ENCODE data around the gene AQP12A. TPM values are rescaled to one million over a fixed set of nuclear protein-coding genes. Genes with fewer than 3 reads are reported as not detected.
A peak's percentile ranks its signal among the peaks of the same experiment; 100 is the strongest.
"Not testable (repeated sequence)": the region's sequence is repeated elsewhere in the genome, so short reads cannot be mapped to it uniquely, and the experiment has no call there.

The AQP12A gene
- polyA plus RNA-seq (2013, experiment 1 of 2), result 0.10 TPM
- not detected for polyA plus RNA-seq (2013, experiment 2 of 2)

GRCh38 chr2:240691631-240692420 is at the start of gene AQP12A:
TSS of gene AQP12A (plus strand) at chr2:240691866. CDS start at chr2:240691914, 48 bp downstream.
- H4K91ac ChIP-seq (ENCODE audit: low read depth, low read length, poor library complexity); H3K4me3 ChIP-seq (ENCODE audit: low read length in 2 of 2); H2BK120ac ChIP-seq (ENCODE audit: low read depth, low read length); H3K14ac ChIP-seq (ENCODE audit: low read length); H3K4ac ChIP-seq (ENCODE audit: low read length); H3K79me1 ChIP-seq (ENCODE audit: low read depth, low read length); H3K4me2 ChIP-seq (ENCODE audit: insufficient read depth, low read length, poor library complexity, severe bottlenecking); DNase-seq (ENCODE audit: low spot score); H2BK15ac ChIP-seq (ENCODE audit: low read length); H2AFZ ChIP-seq (ENCODE audit: low read length); H3K18ac ChIP-seq (ENCODE audit: low read length); H3K9me3 ChIP-seq (replicated peaks in 1 of 2; ENCODE audit: control insufficient read depth in 2 of 2, insufficient read depth in 1 of 2, low read depth in 1 of 2, low read length in 2 of 2); H3K36me3 ChIP-seq (replicated peaks in 1 of 2; ENCODE audit: control insufficient read depth in 2 of 2, insufficient read depth in 2 of 2, low read length in 2 of 2); H3K9ac ChIP-seq (ENCODE audit: low read depth, low read length, poor library complexity); H2AK5ac ChIP-seq (ENCODE audit: low read depth, low read length); H2BK5ac ChIP-seq (ENCODE audit: low read length); H3K23ac ChIP-seq (ENCODE audit: low read depth, low read length, poor library complexity); H2BK12ac ChIP-seq (ENCODE audit: low read length); H3K27ac ChIP-seq (replicated peaks; ENCODE audit: low read length); H3K4me1 ChIP-seq (ENCODE audit: control insufficient read depth in 2 of 2, insufficient read depth in 1 of 2, low read depth in 1 of 2, low read length in 2 of 2); H4K8ac ChIP-seq (ENCODE audit: low read depth, low read length): not testable (repeated sequence)
- no CpG with 5 or more reads among the region's 37 CpGs for WGBS, 2 donors (ENCODE audit: extremely low coverage in 2 of 2, insufficient read length in 2 of 2, insufficient replicate concordance in 1 of 2)
- peaks cover 0 to 13% (median 0%) of the 10 kb centered on the region in 3 experiments for H3K27me3 ChIP-seq (ENCODE audit: control insufficient read depth in 3 of 3, insufficient read depth in 3 of 3, low read depth in 1 of 3, low read length in 3 of 3)

DNA sequence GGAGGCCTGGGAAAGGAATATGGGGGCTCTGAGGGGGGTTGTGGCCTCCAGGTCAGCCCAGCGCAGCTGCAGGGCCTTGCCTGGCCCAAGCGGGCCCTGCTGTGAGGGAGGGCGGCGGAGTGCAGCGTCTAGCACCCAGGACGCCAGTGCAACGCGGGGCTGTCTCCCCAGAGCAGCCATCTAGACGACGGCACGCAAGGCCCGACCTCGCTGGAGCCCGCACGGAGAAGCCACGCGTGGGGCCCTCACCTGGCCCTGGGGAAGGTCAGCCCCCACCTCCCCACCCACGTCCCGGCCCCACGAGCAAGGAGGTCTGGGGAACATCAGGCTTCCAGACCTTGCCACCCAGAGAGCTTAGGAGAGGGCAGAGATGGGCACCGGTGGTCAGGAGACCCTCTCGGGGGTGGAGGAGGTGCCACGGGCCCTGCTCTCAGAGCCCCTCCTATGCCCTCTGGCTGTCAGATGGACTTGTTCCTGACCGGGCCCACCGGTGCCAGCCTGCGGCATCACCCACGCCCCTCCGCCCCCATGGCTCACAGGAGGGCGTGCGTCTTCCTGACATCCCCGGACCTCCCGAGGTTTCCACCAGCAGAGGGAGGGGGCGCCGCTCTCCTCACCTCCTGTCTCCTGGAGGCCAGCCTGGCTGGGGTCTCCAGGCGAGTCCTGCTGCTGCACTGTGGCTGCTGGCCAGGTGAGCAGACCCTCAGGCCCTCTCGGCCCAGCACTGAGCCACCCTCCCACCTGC is 49.4 kb upstream of the AQP12A start:
- DNase-seq (ENCODE audit: low spot score), result no peak
- H3K14ac ChIP-seq (ENCODE audit: low read length), result peak overlapping the region; percentile 71
- no peak overlapping the region for H3K23ac ChIP-seq (ENCODE audit: low read depth, low read length, poor library complexity)
- H3K27ac ChIP-seq (replicated peaks; ENCODE audit: low read length), result no peak overlapping the region
- H3K4ac ChIP-seq (ENCODE audit: low read length), result no peak overlapping the region
- peak overlapping the region; percentile 90 for H2AK5ac ChIP-seq (ENCODE audit: low read depth, low read length)
- H3K79me1 ChIP-seq (ENCODE audit: low read depth, low read length), result peaks cover 3% of the 10 kb centered on the region
- H2AFZ ChIP-seq (ENCODE audit: low read length), result no peak overlapping the region
- no peak overlapping the region for H2BK120ac ChIP-seq (ENCODE audit: low read depth, low read length)
- no peak overlapping the region for H2BK12ac ChIP-seq (ENCODE audit: low read length)
- no peak overlapping the region for H3K4me3 ChIP-seq (ENCODE audit: low read length in 2 of 2)
- H4K91ac ChIP-seq (ENCODE audit: low read depth, low read length, poor library complexity), result no peak overlapping the region
- no CpG with 5 or more reads among the region's 36 CpGs for whole genome bisulfite sequencing, 2 donors (ENCODE audit: extremely low coverage in 2 of 2, insufficient read length in 2 of 2, insufficient replicate concordance in 1 of 2)
- H3K4me1 ChIP-seq (ENCODE audit: control insufficient read depth in 2 of 2, insufficient read depth in 1 of 2, low read depth in 1 of 2, low read length in 2 of 2), result peaks cover 0 to 3% of the 10 kb centered on the region in 2 donors
- peak overlapping the region; percentile 75 for H2BK15ac ChIP-seq (ENCODE audit: low read length)
- peak overlapping the region; percentile 76 for H3K18ac ChIP-seq (ENCODE audit: low read length)
- no peaks in the 10 kb centered on the region for H3K9me3 ChIP-seq (replicated peaks in 1 of 2; ENCODE audit: control insufficient read depth in 2 of 2, insufficient read depth in 1 of 2, low read depth in 1 of 2, low read length in 2 of 2)
- no peak overlapping the region for H3K4me2 ChIP-seq (ENCODE audit: insufficient read depth, low read length, poor library complexity, severe bottlenecking)
- H4K8ac ChIP-seq (ENCODE audit: low read depth, low read length), result no peak overlapping the region
- H3K27me3 ChIP-seq (ENCODE audit: control insufficient read depth in 3 of 3, insufficient read depth in 3 of 3, low read depth in 1 of 3, low read length in 3 of 3), result peaks cover 0 to 27% (median 0%) of the 10 kb centered on the region in 3 experiments
- no peak overlapping the region for H2BK5ac ChIP-seq (ENCODE audit: low read length)
- peak overlapping the region; percentile 60 for H3K9ac ChIP-seq (ENCODE audit: low read depth, low read length, poor library complexity)
- no peaks in the 10 kb centered on the region for H3K36me3 ChIP-seq (replicated peaks in 1 of 2; ENCODE audit: control insufficient read depth in 2 of 2, insufficient read depth in 2 of 2, low read length in 2 of 2)

- WGBS, 2 donors (ENCODE audit: extremely low coverage in 2 of 2, insufficient read length in 2 of 2, insufficient replicate concordance in 1 of 2), result no CpG with 5 or more reads among the region's 11 CpGs
- Histone ChIP-seq H3K4me3 (ENCODE audit: low read length in 2 of 2) (no peak overlapping the region), H2AK5ac (ENCODE audit: low read depth, low read length) (peak overlapping the region; percentile 63), H2BK12ac (ENCODE audit: low read length) (no peak overlapping the region), H3K14ac (ENCODE audit: low read length) (peak overlapping the region; percentile 56), H3K27me3 (ENCODE audit: control insufficient read depth in 3 of 3, insufficient read depth in 3 of 3, low read depth in 1 of 3, low read length in 3 of 3) (peaks cover 0 to 32% (median 0%) of the 10 kb centered on the region in 3 experiments), H3K36me3 (replicated peaks in 1 of 2; ENCODE audit: control insufficient read depth in 2 of 2, insufficient read depth in 2 of 2, low read length in 2 of 2) (no peaks in the 10 kb centered on the region), H3K27ac (replicated peaks; ENCODE audit: low read length) (no peak overlapping the region), H3K4me1 (ENCODE audit: control insufficient read depth in 2 of 2, insufficient read depth in 1 of 2, low read depth in 1 of 2, low read length in 2 of 2) (peaks cover 0 to 5% of the 10 kb centered on the region in 2 donors), H3K9ac (ENCODE audit: low read depth, low read length, poor library complexity) (no peak overlapping the region), H3K4ac (ENCODE audit: low read length) (no peak overlapping the region), H2BK5ac (ENCODE audit: low read length) (no peak overlapping the region), H3K79me1 (ENCODE audit: low read depth, low read length) (peaks cover 3% of the 10 kb centered on the region), H2BK120ac (ENCODE audit: low read depth, low read length) (no peak overlapping the region), H4K91ac (ENCODE audit: low read depth, low read length, poor library complexity) (no peak overlapping the region), H4K8ac (ENCODE audit: low read depth, low read length) (no peak overlapping the region), H3K4me2 (ENCODE audit: insufficient read depth, low read length, poor library complexity, severe bottlenecking) (no peak overlapping the region), H3K18ac (ENCODE audit: low read length) (peak overlapping the region; percentile 76), H2BK15ac (ENCODE audit: low read length) (no peak overlapping the region), H3K9me3 (replicated peaks in 1 of 2; ENCODE audit: control insufficient read depth in 2 of 2, insufficient read depth in 1 of 2, low read depth in 1 of 2, low read length in 2 of 2) (no peaks in the 10 kb centered on the region), H3K23ac (ENCODE audit: low read depth, low read length, poor library complexity) (no peak overlapping the region), H2AFZ (ENCODE audit: low read length) (no peak overlapping the region)
- no peak for DNase-seq (ENCODE audit: low spot score)
Observed at GRCh38 chr2:240642806-240643092, 48.9 kb upstream of the AQP12A start.
